ENCODE data around the gene CENPE. TPM values are rescaled to one million over a fixed set of nuclear protein-coding genes. Genes with fewer than 3 reads are reported as not detected.
A peak's percentile ranks its signal among the peaks of the same experiment; 100 is the strongest.

CENPE gene
- total RNA-seq, 6 experiments from 2014 or later = 0.63 to 1.7 (median 0.93) TPM; not detected in 1

- 89% methylated on average over 2 of the region's 2 CpGs for WGBS (ENCODE audit: insufficient coverage, low coverage, low lambda C conversion rate, missing lambda C conversion rate)
- no peak overlapping the region for H3K4me3 ChIP-seq
- ATAC-seq (no peak), DNase-seq (no peak)
- H3K27me3 ChIP-seq = no peaks in the 10 kb centered on the region
- intact Hi-C loops (cut with DNase I) = no loop called here
- no peaks in the 10 kb centered on the region for H3K9me3 ChIP-seq
- TF ChIP-seq POLR2A (IDR thresholded peaks at IDR 0.05) (no peak), CTCF (IDR thresholded peaks at IDR 0.05) (no peak)
- no peaks in the 10 kb centered on the region for H3K36me3 ChIP-seq
- H3K27ac ChIP-seq = no peak overlapping the region
- peaks cover 0 to 9% (median 0%) of the 10 kb centered on the region in 4 donors for H3K4me1 ChIP-seq
These were observed 92.4 kb downstream of the CENPE start for GRCh38 chr4:103105558-103106356.

GRCh38 chr4:103104886-103105285 lies 93.3 kb downstream of the CENPE start:
- intact Hi-C loops (cut with DNase I) = no loop called here
- ATAC-seq = no peak
- TF ChIP-seq CTCF (IDR thresholded peaks at IDR 0.05) (no peak), POLR2A (IDR thresholded peaks at IDR 0.05) (no peak)

GRCh38 chr4:103100691-103101090 lies 97.5 kb downstream of the CENPE start:
- Histone ChIP-seq H3K4me3 (no peak overlapping the region), H3K27me3 (no peaks in the 10 kb centered on the region), H3K36me3 (no peaks in the 10 kb centered on the region), H3K27ac (no peak overlapping the region), H3K4me1 (peaks cover 0 to 33% (median 14%) of the 10 kb centered on the region in 4 donors), H3K9me3 (no peaks in the 10 kb centered on the region)
- ATAC-seq (no peak), DNase-seq (no peak)
- 49% methylated on average over 4 of the region's 5 CpGs for WGBS (ENCODE audit: insufficient coverage, low coverage, low lambda C conversion rate, missing lambda C conversion rate)
- TF ChIP-seq CTCF (IDR thresholded peaks at IDR 0.05) = no peak
- no peak for TF ChIP-seq POLR2A (IDR thresholded peaks at IDR 0.05)
- intact Hi-C loops (cut with DNase I) = no loop called here

More at GRCh38 chr4:103104886-103105285, 93.3 kb downstream of the CENPE start:
- H3K27ac ChIP-seq = no peak overlapping the region
- H3K9me3 ChIP-seq = no peaks in the 10 kb centered on the region
- no peak overlapping the region for H3K4me3 ChIP-seq
- H3K36me3 ChIP-seq = no peaks in the 10 kb centered on the region
- 69% methylated on average over 3 of the region's 3 CpGs for WGBS (ENCODE audit: insufficient coverage, low coverage, low lambda C conversion rate, missing lambda C conversion rate)
- DNase-seq = no peak
- peaks cover 0 to 9% (median 0%) of the 10 kb centered on the region in 4 donors for H3K4me1 ChIP-seq
- H3K27me3 ChIP-seq = no peaks in the 10 kb centered on the region

- ATAC-seq = peak; percentile 86 to 92 (median 90)
- Histone ChIP-seq H3K36me3 (no peaks in the 10 kb centered on the region), H3K27me3 (no peaks in the 10 kb centered on the region), H3K4me1 (peaks cover 0 to 41% (median 15%) of the 10 kb centered on the region in 4 donors), H3K27ac (peak within 1 kb of the TSS; percentile 47 to 74 (median 64)), H3K4me3 (peak within 1 kb of the TSS; percentile 18 to 55 (median 54)), H3K9me3 (no peaks in the 10 kb centered on the region)
- 6% methylated on average over 11 of the region's 11 CpGs for WGBS (ENCODE audit: insufficient coverage, low coverage, low lambda C conversion rate, missing lambda C conversion rate)
- intact Hi-C loops (cut with DNase I) = no loop called here
- peak; percentile 73 to 91 (median 78) for TF ChIP-seq CTCF (IDR thresholded peaks at IDR 0.05)
- TF ChIP-seq POLR2A (IDR thresholded peaks at IDR 0.05) = no peak
- peak in 1 of 3 donors; percentile 64 for DNase-seq
These were observed 98.3 kb downstream of the CENPE start, which contains the start of gene BDH2 for GRCh38 chr4:103099691-103100392. Gene BDH2 (minus strand): TSS chr4:103099834. CDS start chr4:103096254, 3,580 bp downstream.
